Measurements from ENCODE around the gene C14orf180. TPM values are rescaled to one million over a fixed set of nuclear protein-coding genes. Genes with fewer than 3 reads are reported as not detected.

C14orf180 gene
- total and polyA plus RNA-seq, 4 donors: 0.50 to 1.3 (median 0.68) TPM; not detected in 1

DNA sequence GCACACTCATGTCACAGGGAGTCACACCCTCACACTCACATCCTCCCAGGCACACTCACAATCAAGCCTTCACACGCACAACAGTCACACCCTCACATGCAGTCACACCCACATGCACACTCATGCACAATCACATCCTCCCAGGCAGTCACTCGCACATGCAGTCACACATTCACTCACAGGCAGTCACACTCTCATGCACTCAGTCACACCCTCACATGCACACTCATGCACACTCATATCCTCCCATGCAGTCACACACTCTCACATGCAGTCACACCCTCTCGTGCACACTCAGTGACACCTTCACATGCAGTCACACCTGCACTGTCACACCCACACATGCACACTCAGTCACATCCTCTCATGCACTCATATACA lies 12.7 kb downstream of the C14orf180 start:
- H3K27ac ChIP-seq (ENCODE audit: low read depth in 1 of 2, low read length in 2 of 2): no peak overlapping the region
- no peaks in the 10 kb centered on the region for H3K27me3 ChIP-seq (ENCODE audit: control insufficient read depth in 1 of 2, insufficient read depth in 2 of 2, low read length in 1 of 2)
- no peaks in the 10 kb centered on the region for H3K9me3 ChIP-seq (ENCODE audit: control insufficient read depth, low read length)
- ATAC-seq (ENCODE audit: low FRiP score) (no peak), DNase-seq (peak; percentile 11 to 44)
- no peaks in the 10 kb centered on the region for H3K4me1 ChIP-seq (ENCODE audit: control insufficient read depth in 1 of 2, insufficient read depth in 2 of 2, low read length in 2 of 2)
- no peaks in the 10 kb centered on the region for H3K36me3 ChIP-seq (ENCODE audit: control insufficient read depth in 1 of 2, insufficient read depth in 2 of 2, low read length in 1 of 2)
- intact Hi-C loops (cut with DNase I): no loop called here
- WGBS, 2 donors: 85 to 88% methylated on average over 3 of the region's 3 CpGs
- H3K4me3 ChIP-seq (ENCODE audit: low read length in 2 of 2): no peak overlapping the region

DNA sequence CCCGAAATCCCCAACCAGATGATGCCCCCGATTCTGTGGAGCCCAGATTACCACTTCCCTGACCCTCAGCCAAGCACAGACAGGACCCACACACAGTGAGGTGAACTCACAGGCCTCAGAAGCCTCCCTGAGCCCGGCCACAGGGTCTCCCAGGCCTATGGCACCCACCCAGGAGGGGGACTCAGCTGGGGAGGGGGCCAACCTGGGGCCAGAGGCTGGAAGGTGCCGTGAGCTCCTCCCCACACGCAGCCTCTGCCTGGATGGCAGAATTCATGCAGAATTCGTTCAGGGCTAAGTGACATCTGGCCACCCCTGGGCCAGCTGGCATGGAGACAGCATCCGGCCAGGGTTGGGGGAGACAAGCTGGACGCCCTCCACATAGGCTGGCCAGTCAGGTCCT lies 13.2 kb downstream of the C14orf180 start:
- Histone ChIP-seq H3K4me1 (ENCODE audit: control insufficient read depth in 1 of 2, insufficient read depth in 2 of 2, low read length in 2 of 2) (no peaks in the 10 kb centered on the region), H3K9me3 (ENCODE audit: control insufficient read depth, low read length) (no peaks in the 10 kb centered on the region), H3K27me3 (ENCODE audit: control insufficient read depth in 1 of 2, insufficient read depth in 2 of 2, low read length in 1 of 2) (no peaks in the 10 kb centered on the region), H3K36me3 (ENCODE audit: control insufficient read depth in 1 of 2, insufficient read depth in 2 of 2, low read length in 1 of 2) (no peaks in the 10 kb centered on the region), H3K27ac (ENCODE audit: low read depth in 1 of 2, low read length in 2 of 2) (no peak overlapping the region), H3K4me3 (ENCODE audit: low read length in 2 of 2) (no peak overlapping the region)
- WGBS, 2 donors: 65 to 68% methylated on average over 8 of the region's 8 CpGs
- intact Hi-C loops (cut with DNase I): no loop called here
- DNase-seq (peak in 1 of 2 donors; percentile 66), ATAC-seq (ENCODE audit: low FRiP score) (no peak)

DNA sequence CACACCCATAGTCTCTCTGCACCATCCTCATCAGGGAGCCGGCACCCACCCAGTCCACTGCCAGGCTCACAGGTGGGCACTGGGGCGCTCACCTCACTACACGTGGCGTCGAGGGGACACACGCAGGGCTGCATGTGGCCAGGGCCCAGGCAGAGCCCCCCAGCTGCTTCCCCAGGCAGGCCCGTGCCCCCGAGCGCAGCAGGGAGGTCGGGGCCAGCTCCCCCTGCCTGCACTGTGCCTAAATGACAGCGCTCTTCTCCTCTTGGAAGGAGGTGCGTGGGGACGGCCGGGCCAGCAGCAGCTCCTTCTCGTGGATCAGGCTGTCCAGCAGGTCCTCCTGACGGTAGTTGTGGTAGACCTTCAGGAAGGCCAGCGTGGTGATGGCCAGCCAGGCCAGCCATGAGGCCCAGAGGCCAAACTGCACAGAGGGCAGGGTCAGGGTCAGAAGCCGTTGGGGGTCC lies 13.7 kb downstream of the C14orf180 start:
- Histone ChIP-seq H3K36me3 (ENCODE audit: control insufficient read depth in 1 of 2, insufficient read depth in 2 of 2, low read length in 1 of 2) (no peaks in the 10 kb centered on the region), H3K27me3 (ENCODE audit: control insufficient read depth in 1 of 2, insufficient read depth in 2 of 2, low read length in 1 of 2) (no peaks in the 10 kb centered on the region), H3K27ac (ENCODE audit: low read depth in 1 of 2, low read length in 2 of 2) (no peak overlapping the region), H3K9me3 (ENCODE audit: control insufficient read depth, low read length) (no peaks in the 10 kb centered on the region), H3K4me3 (ENCODE audit: low read length in 2 of 2) (no peak overlapping the region), H3K4me1 (ENCODE audit: control insufficient read depth in 1 of 2, insufficient read depth in 2 of 2, low read length in 2 of 2) (no peaks in the 10 kb centered on the region)
- no peak for ATAC-seq (ENCODE audit: low FRiP score)
- WGBS, 2 donors: 74 to 78% methylated on average over 17 to 18 of the region's 18 CpGs
- intact Hi-C loops (cut with DNase I): no loop called here
- DNase-seq: peak; percentile 35 to 53

DNA sequence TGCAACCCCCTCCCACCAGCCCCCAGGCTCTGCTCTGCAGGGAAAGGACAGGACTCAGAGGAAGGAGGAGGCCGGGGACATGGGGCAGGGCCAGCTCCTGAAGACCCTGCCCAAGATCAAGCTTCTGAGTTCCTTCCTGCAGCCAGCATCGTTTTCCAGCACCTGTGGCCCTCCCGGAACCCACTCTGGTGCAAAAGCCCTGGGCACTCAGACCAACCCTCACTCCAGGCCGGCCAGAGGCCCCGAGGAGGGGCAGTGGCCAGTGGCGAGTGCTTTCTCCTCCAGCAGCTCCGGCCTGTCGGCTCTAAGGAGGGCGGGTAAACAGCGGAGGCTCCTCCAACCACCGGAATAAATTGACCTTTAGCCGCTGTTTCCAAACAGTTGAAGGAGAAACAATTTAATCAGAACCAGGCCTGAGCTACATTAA lies 14.2 kb downstream of the C14orf180 start:
- no peak overlapping the region for H3K4me3 ChIP-seq (ENCODE audit: low read length in 2 of 2)
- H3K27ac ChIP-seq (ENCODE audit: low read depth in 1 of 2, low read length in 2 of 2): no peak overlapping the region
- no peak for ATAC-seq (ENCODE audit: low FRiP score)
- no peaks in the 10 kb centered on the region for H3K4me1 ChIP-seq (ENCODE audit: control insufficient read depth in 1 of 2, insufficient read depth in 2 of 2, low read length in 2 of 2)
- H3K27me3 ChIP-seq (ENCODE audit: control insufficient read depth in 1 of 2, insufficient read depth in 2 of 2, low read length in 1 of 2): no peaks in the 10 kb centered on the region
- H3K9me3 ChIP-seq (ENCODE audit: control insufficient read depth, low read length): no peaks in the 10 kb centered on the region
- no peaks in the 10 kb centered on the region for H3K36me3 ChIP-seq (ENCODE audit: control insufficient read depth in 1 of 2, insufficient read depth in 2 of 2, low read length in 1 of 2)
- WGBS, 2 donors: 81 to 89% methylated on average over 12 of the region's 12 CpGs
- intact Hi-C loops (cut with DNase I): no loop called here
- DNase-seq: peak; percentile 30 to 75

DNA sequence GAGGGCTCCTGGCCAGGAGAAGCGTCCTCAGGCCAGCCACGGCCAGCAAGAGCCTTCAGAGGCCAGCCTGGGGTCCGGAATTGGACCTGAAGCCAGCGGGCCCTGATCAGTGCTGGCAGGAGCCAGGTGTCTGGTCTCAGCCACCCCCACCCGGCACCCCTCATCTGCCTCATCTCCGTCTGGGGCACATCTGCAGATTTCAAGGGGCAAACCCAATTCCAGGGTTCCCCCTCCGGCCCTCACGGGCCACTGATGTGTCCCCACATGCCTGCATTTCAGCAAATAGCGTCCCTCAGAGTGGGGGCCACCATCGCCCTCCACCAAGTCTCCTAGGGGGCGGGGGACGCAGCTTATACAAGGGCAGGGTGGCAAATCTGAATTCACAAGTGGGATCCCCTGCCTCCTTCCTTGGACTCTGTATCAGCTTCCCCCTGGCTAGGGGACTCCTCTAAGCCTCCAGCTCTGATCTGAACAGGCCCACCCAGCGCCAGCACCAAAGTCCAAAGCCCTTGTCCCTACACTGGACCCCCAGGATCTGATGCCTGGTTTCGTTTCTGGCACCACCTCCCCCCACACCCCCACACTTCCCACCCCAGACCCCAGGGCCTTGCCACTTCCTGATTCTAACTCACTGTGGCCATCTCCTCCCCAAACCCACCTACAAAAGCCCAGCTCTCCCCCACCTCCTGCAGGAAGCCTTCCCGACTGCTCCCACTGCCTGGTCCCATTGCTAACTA lies 14.9 kb downstream of the C14orf180 start:
- Histone ChIP-seq H3K36me3 (ENCODE audit: control insufficient read depth in 1 of 2, insufficient read depth in 2 of 2, low read length in 1 of 2) (no peaks in the 10 kb centered on the region), H3K27ac (ENCODE audit: low read depth in 1 of 2, low read length in 2 of 2) (no peak overlapping the region), H3K4me3 (ENCODE audit: low read length in 2 of 2) (no peak overlapping the region), H3K27me3 (ENCODE audit: control insufficient read depth in 1 of 2, insufficient read depth in 2 of 2, low read length in 1 of 2) (no peaks in the 10 kb centered on the region), H3K9me3 (ENCODE audit: control insufficient read depth, low read length) (no peaks in the 10 kb centered on the region), H3K4me1 (ENCODE audit: control insufficient read depth in 1 of 2, insufficient read depth in 2 of 2, low read length in 2 of 2) (no peaks in the 10 kb centered on the region)
- intact Hi-C loops (cut with DNase I): no loop called here
- ATAC-seq (ENCODE audit: low FRiP score) (no peak), DNase-seq (peak; percentile 38 to 63)
- WGBS, 2 donors: 90 to 92% methylated on average over 15 of the region's 15 CpGs

DNA sequence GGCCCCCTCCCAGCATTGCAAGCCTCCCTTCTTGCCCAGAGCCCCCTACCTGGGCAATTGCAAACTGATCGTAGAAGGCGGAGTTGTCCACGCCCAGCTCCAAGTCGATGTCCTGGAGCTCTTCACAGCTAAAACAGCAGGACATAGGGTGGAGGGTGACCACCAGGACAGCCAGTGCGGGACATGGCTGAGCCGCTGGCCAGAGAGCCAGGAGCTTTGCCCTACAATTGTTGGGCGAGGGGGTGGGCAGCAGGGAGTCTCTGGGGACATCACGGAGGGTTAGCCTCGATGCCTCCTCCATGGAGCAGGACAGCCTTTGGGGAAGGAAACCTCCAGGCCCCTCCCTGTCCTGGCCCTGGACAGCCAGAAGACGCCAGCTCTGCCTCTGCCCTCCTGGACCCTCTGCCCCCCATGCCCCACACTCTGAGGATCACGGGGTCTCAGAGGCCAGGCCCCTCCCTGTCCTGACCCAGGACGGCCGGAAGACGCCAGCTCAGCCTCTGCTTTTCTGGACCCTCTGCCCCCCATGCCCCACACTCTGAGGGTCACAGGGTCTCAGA lies 15.6 kb downstream of the C14orf180 start:
- DNase-seq: peak; percentile 21 to 47
- no peaks in the 10 kb centered on the region for H3K36me3 ChIP-seq (ENCODE audit: control insufficient read depth in 1 of 2, insufficient read depth in 2 of 2, low read length in 1 of 2)
- H3K27ac ChIP-seq (ENCODE audit: low read depth in 1 of 2, low read length in 2 of 2): no peak overlapping the region
- WGBS, 2 donors: 84 to 85% methylated on average over 14 of the region's 14 CpGs
- H3K27me3 ChIP-seq (ENCODE audit: control insufficient read depth in 1 of 2, insufficient read depth in 2 of 2, low read length in 1 of 2): no peaks in the 10 kb centered on the region
- no peak overlapping the region for H3K4me3 ChIP-seq (ENCODE audit: low read length in 2 of 2)
- no peaks in the 10 kb centered on the region for H3K9me3 ChIP-seq (ENCODE audit: control insufficient read depth, low read length)
- no peak for ATAC-seq (ENCODE audit: low FRiP score)
- intact Hi-C loops (cut with DNase I): no loop called here
- no peaks in the 10 kb centered on the region for H3K4me1 ChIP-seq (ENCODE audit: control insufficient read depth in 1 of 2, insufficient read depth in 2 of 2, low read length in 2 of 2)

DNA sequence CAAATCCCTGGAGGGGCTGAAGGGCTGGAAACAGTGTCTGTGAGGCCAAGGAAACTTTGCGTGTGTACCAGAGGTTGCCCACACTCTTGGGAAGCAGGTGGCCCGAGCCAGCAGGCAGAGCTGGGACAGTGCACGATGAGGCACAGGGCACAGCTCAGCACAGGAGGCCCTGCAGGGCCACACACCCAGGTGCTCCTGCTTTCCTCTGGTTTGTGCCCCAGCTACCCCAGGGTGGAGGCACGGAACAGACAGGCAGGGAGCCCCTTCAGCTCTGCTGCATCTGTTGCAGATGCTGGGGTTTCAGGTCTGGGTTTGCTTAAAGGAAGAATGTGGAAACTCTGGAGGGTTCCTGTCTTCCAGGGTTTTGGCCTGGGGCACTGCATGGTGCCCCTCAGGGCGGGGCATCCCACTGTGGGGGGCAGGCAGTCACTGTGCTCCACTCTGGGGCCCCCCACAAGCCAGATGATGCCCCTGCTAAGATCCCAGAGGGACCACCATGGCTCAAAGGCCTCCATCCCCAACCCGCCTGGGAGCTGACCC lies 16.4 kb downstream of the C14orf180 start:
- peak; percentile 33 to 57 for DNase-seq
- intact Hi-C loops (cut with DNase I): no loop called here
- H3K4me3 ChIP-seq (ENCODE audit: low read length in 2 of 2): no peak overlapping the region
- H3K27ac ChIP-seq (ENCODE audit: low read depth in 1 of 2, low read length in 2 of 2): no peak overlapping the region
- WGBS, 2 donors: 78 to 81% methylated on average over 6 of the region's 6 CpGs
- no peaks in the 10 kb centered on the region for H3K4me1 ChIP-seq (ENCODE audit: control insufficient read depth in 1 of 2, insufficient read depth in 2 of 2, low read length in 2 of 2)
- no peak for ATAC-seq (ENCODE audit: low FRiP score)
- no peaks in the 10 kb centered on the region for H3K27me3 ChIP-seq (ENCODE audit: control insufficient read depth in 1 of 2, insufficient read depth in 2 of 2, low read length in 1 of 2)
- no peaks in the 10 kb centered on the region for H3K36me3 ChIP-seq (ENCODE audit: control insufficient read depth in 1 of 2, insufficient read depth in 2 of 2, low read length in 1 of 2)
- no peaks in the 10 kb centered on the region for H3K9me3 ChIP-seq (ENCODE audit: control insufficient read depth, low read length)

DNA sequence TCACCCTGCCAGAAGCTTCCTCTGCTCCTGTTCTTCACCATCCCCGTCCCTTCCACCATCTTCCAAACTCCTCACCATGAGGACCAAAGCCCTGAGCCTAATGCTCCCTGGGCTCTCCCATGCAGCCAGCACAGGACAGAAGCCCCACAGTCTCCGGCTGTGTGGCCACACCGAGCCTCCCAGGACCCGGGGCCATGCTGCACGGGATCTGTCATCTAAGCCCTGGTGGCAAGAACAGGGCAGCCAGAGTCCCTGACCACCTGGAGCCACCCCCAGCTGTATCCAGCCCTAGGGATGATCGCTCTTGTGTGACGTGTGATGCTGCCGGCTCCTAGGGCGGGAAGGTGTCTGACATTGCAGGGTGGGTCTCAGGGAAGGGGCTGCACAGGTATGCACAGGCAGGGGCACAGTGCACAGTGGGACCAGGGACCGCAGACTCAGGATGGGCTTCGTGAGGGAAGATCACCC lies 16.9 kb downstream of the C14orf180 start:
- H3K4me3 ChIP-seq (ENCODE audit: low read length in 2 of 2): no peak overlapping the region
- H3K9me3 ChIP-seq (ENCODE audit: control insufficient read depth, low read length): no peaks in the 10 kb centered on the region
- no peak for ATAC-seq (ENCODE audit: low FRiP score)
- no peaks in the 10 kb centered on the region for H3K4me1 ChIP-seq (ENCODE audit: control insufficient read depth in 1 of 2, insufficient read depth in 2 of 2, low read length in 2 of 2)
- no peak overlapping the region for H3K27ac ChIP-seq (ENCODE audit: low read depth in 1 of 2, low read length in 2 of 2)
- intact Hi-C loops (cut with DNase I): no loop called here
- 83 to 85% methylated on average over 11 of the region's 11 CpGs for WGBS, 2 donors
- no peaks in the 10 kb centered on the region for H3K27me3 ChIP-seq (ENCODE audit: control insufficient read depth in 1 of 2, insufficient read depth in 2 of 2, low read length in 1 of 2)
- DNase-seq: peak; percentile 43 to 56
- H3K36me3 ChIP-seq (ENCODE audit: control insufficient read depth in 1 of 2, insufficient read depth in 2 of 2, low read length in 1 of 2): no peaks in the 10 kb centered on the region

DNA sequence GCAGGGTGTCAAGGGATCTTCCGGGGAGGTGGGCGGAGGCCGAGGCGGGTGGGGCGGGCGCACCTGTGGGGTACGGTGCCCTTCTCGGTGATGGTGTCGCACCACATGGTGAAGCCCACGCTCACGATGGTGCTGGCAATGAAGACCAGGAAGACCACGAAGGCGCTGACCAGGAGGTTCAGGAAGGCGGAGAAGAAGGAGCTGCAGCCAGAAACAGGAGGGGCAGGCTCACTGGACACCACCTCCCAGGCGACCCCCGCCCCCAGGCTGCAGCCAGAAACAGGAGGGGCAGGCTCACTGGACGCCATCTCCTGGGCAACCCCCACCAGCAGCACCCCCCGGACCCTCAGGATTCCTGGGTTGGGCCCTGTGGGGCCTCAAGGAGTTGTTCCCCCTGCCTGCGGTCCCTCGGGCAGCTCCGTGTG lies 17.4 kb downstream of the C14orf180 start:
- no peaks in the 10 kb centered on the region for H3K4me1 ChIP-seq (ENCODE audit: control insufficient read depth in 1 of 2, insufficient read depth in 2 of 2, low read length in 2 of 2)
- no peaks in the 10 kb centered on the region for H3K9me3 ChIP-seq (ENCODE audit: control insufficient read depth, low read length)
- H3K27ac ChIP-seq (ENCODE audit: low read depth in 1 of 2, low read length in 2 of 2): no peak overlapping the region
- H3K27me3 ChIP-seq (ENCODE audit: control insufficient read depth in 1 of 2, insufficient read depth in 2 of 2, low read length in 1 of 2): no peaks in the 10 kb centered on the region
- 92 to 93% methylated on average over 19 to 21 of the region's 21 CpGs for WGBS, 2 donors
- H3K36me3 ChIP-seq (ENCODE audit: control insufficient read depth in 1 of 2, insufficient read depth in 2 of 2, low read length in 1 of 2): no peaks in the 10 kb centered on the region
- intact Hi-C loops (cut with DNase I): no loop called here
- no peak overlapping the region for H3K4me3 ChIP-seq (ENCODE audit: low read length in 2 of 2)
- DNase-seq: peak; percentile 32 to 57
- no peak for ATAC-seq (ENCODE audit: low FRiP score)

Measured in aorta (tissue), 5 donors.